Measurements from ENCODE around the gene MAST4.

The MAST4 gene

DNA sequence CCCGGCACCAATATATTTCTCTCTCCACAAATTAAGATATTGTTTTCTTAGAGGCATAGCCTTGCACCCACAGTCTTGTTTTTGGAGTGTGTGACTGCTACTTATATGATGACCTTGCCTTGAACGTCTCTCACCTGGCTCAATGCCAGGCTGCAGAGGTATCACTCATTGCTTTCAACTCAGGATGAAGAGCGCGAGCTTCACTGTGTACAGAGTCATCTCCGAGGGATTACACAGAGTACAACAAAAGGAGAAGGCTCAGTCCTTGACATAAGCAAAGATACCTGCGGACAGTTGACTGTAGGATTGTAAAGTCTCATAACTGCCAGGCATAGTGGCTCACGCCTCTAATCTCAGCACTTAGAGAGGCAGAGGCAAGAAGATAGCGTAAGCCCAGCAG, 546.6 kb downstream of the MAST4 start:
- DNase-seq = peak; percentile 46

DNA sequence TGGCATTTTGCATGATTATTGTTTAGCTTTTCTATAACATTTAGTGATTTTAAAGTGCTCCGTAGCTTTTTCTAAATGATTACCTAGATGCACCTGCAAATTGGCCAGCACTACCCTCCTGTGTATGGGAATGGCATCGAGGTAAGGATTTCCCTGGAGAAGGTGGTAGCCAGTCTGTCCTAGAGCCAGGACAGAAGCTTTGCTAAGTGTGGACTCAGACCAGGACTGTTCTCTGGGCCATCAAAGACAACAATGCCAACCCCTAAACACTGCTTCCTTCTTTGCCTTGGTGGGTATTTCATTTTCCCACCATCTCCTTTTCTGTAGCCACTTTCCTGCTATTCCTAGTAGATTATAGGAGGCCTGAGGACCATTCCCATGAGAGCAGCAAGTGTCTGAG, 547.4 kb downstream of the MAST4 start:
- DNase-seq = no peak

DNA sequence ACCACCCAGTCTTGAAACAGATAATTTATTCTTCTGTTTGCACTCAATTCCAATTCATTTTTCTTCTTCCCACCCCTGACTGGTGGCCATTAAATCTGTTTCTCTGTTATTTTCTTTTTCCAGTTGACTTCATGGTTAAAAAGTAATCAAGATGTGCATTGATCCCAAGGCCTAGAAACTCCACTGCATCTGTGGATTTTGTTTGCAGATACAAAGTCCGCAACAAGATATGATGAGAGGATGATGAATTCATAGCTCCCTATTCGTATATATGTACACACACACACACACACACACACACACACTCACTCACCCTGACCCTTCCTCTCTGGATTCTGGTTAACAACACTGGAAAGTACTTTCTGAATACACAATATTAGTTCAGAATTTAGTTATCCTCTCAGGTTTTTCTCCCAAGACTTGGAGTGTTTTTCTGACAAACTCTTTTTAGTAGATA, 548.0 kb downstream of the MAST4 start:
- no peak for DNase-seq

DNA sequence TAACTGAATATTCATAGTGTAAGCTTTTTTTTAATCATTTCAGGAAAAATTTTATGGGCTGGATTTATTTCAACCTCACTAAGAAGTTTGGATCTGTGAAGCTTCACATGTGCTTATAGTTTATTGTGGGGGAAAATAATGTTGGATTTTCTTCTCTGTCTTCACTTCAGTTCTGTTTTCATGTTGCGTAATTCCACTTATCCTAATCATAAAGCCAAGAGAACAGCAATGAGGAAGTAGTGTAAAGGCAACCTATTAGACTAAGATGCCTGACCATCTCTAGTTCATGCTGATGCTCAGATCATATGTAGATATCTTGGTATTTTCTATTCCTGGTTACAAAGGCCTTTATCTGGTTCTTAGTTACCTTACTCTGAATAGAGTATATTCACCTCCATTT, 550.4 kb downstream of the MAST4 start:
- DNase-seq = no peak

DNA sequence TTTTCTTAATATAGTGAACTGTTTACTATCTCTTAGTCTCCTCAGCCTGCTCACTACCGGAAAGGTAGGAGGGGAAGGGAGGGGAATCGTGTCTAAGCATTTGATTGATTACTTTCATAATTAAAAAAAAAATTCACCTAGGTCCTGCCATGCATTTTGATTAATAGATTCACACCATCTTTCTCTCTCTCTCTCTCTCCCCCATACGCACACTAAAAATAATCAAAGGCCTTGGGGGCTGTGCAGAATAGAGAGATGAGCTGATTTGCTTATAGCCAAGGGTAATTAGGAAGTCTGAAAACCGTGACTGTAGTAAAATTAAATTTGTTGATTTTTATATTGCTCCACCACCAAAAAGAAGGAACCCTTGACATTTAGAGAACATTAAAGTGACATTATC, 550.8 kb downstream of the MAST4 start:
- no peak for DNase-seq

DNA sequence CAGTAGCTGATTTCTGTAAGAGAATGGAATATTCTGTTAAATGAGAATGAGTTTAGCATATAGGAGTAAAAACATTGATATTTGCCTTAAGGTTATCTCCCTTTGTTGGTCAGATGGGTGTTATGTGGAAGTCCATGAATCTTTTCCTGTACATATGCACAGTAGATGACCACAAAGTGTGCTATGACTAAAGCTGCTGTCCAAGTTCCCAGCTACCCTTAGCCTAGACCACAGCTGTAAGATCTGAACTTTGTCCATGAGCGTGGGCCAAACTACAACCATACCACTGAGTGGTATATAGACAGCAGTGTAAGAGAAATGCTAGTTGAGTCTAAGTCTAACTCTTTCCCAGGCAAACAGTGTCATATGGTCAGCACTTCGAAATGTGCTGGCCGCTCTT, 551.6 kb downstream of the MAST4 start:
- DNase-seq = no peak

DNA sequence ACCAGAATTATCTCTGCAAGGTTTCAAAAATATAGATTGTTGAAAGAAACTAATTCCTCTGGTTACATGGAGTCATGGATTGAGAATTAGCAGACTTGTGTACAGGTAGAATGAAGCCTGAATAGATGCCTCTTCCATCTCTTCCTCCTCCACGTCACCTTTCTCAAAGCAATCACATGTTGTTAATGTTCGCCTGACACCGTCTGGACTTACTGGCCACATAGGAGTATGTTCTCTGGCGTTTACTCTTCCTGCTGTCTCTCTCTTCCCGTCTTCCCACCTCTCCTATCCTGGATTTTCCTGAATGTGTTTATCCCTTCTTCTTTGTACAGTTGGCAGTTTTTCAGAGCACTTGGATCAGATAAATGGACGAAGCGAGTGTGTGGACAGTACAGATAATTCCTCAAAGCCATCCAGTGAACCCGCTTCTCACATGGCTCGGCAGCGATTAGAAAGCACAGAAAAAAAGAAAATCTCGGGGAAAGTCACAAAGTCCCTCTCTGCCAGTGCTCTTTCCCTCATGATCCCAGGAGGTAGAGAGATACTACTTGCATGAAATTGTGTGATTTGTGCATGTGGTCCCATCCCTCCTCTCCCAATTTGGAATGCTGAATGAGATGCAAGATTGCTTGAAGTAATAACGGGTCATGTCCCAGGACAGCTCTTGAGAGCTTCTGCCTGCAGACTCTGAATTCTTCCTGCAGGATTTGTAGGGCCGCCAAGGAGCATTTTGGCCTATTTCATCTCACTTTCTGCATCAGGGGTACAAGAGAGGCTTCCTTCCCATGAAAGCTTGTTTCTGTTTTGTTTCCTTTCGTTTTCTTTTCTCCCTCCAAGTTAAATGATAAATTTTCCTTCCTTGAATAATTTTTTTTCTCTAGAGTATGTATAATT, 553.1 kb downstream of the MAST4 start:
- DNase-seq = no peak

DNA sequence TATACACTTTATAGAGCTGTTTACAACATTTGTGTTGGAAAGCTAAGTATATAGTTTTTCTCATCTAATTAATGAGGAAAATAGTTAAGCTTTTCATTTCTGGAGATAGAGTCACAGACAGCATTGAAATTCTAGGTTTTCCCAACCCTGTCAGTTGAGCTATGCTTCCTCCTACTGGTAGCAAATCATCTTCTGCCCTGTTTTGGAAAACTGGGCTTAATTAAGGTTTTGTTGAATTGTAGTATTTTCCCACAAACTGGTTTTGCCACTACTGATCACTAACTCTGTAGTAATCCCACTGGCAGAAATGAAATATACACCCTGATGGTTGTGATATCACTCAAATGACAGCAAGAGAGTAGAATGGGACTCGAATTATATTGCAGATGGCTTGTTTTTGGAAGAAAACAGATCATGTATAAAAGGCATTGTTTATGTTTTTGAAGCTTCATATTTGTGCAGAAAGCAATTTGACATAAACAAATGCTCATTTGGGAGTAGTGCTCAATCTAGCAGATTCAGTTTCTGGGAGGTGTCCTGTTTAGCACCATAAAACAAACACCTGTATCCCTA, 553.8 kb downstream of the MAST4 start:
- peak; percentile 53 for DNase-seq

DNA sequence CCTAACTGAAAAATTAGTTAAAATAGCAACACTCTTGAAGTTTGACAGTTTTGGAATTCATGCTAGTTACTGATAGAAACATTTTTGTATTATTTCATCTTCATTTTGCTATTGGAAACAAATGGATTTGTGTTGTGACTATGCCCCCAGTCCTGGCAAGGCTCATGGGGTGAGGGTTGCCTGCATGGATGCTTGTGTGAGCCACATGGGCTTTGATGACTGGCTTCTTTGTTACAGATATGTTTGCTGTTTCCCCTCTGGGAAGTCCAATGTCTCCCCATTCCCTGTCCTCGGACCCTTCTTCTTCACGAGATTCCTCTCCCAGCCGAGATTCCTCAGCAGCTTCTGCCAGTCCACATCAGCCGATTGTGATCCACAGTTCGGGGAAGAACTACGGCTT, 556.2 kb downstream of the MAST4 start:
- DNase-seq = no peak

DNA sequence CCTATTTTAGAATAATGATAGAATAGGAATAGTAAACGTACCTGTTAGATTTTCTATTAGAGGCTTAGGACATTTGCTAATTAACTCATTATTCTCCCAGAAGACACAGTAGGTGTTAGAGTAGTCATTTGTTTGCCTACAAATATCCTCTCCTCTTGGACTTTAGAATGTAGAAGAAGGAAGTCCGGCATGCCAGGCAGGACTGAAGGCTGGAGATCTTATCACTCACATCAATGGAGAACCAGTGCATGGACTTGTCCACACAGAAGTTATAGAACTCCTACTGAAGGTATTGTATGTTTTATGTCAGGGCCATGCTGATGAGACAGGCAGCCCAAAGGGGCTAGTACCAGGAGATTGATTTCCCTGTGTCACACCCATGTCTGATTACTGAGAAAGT, 557.1 kb downstream of the MAST4 start:
- no peak for DNase-seq

DNA sequence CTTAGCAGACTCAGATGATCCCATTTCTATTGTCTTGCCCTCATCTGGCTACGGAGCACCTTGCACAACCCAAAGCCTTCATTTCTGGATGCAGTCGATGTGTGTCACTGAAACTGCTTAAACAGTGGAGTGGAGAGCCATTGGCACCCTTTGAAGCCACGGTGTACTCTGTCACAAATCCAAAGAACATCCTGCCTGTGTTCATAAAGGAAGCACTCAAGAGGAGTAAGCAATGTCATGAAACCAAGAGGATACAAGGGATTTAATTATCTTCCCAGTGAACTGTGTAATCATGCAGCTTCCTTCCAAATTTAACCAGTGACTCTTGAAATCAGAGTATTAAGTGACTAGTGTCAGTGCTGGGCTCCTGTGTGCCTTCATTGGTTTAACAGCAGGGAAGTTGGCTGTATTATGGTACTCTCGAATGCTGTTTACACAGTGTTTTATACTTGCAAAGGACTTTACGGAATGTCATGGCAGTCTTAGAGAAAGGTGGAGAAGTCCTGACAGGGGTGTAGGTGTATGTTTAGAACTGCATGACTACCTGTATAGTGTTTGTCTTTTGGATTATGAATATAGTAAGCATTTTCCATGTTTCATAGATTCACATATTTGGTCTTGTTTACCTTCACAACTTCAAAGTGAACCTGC, 558.5 kb downstream of the MAST4 start:
- DNase-seq = peak; percentile 86

DNA sequence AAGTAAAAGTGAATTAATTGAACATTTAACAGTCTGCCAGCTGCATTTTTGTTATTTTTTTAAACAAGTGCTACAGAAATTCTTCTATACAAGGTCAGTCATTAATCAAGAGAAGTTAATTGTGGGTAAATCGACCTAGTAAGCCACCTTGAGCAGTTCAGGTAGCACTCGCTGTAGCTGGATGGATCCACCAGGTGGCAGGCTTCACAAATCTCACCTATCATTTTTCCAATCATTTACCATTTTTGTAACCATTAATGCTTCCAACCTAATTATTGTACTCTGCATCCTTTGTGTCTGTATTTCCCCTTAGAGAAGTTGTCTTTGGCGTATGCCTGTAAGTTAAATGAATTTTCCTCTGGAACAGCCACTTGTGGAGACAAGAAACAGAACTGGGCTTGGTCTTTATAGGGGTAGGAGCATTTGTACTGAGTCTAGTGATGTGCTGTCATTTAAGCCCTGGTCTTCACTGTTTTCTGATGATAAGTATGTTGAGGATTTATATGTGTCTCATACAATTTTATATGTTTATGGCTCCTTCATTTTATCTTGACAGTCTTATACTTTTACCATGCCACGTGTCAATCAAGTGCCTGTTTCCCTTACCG, 560.9 kb downstream of the MAST4 start:
- DNase-seq = peak; percentile 66

DNA sequence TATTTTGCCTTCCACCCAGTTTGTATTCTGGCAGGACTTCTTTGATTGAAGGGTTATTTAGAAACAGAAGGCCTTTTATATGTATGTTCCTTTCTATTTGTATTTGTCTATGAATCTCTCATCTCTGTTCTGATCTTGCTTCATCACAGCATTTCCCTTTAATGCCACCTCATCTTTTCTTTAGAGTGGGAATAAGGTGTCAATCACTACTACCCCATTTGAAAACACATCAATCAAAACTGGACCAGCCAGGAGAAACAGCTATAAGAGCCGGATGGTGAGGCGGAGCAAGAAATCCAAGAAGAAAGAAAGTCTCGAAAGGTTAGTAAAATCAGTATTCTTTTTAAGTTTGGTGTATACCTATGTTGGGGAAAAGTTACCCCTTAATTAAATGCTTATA, 564.1 kb downstream of the MAST4 start:
- no peak for DNase-seq

DNA sequence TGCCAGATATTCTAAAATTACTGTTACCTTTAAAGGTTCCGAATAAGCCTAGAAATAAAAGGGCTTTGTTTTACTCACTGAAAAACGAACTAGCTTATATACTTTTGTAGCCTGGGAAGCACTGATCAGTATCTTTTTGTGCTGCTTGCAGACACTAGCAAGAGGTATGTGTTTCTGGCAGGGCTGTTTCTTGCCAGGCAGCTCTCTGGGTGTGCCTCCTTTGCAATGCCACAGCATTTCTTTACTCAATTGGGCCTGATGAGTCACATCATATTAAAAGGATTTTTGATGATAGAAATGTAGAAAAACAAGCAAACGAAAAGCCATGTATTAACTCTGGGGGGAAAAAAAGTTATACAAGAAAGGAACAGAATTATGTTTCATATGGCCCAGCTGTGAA, 564.8 kb downstream of the MAST4 start:
- DNase-seq = no peak

DNA sequence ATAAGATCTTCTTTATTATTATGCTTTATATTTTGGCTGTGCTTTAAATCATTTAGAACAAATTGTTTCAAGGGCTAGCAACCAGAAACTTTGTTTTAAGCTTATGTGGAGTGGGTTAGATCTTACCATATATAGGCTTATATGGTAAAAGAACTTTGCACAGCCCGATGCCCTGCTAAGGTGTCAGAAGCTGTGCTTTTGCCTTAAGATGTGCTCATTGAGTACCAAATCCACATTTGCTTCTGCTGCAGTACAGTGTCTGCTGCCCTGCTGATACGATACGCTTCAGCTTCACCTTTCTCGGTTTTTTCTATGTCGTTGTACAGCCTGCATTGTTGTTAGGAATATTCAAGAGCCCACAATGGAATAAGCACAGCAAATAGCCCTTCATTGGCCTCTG, 565.6 kb downstream of the MAST4 start:
- no peak for DNase-seq

DNA sequence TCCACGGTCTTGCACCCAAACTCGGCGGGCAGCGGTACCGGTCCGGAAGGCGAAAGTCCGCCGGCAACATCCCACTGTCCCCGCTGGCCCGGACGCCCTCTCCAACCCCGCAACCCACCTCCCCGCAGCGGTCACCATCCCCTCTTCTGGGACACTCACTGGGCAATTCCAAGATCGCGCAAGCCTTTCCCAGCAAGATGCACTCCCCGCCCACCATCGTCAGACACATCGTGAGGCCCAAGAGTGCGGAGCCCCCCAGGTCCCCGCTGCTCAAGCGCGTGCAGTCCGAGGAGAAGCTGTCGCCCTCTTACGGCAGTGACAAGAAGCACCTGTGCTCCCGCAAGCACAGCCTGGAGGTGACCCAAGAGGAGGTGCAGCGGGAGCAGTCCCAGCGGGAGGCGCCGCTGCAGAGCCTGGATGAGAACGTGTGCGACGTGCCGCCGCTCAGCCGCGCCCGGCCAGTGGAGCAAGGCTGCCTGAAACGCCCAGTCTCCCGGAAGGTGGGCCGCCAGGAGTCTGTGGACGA, 567.1 kb downstream of the MAST4 start:
- no peak for DNase-seq

DNA sequence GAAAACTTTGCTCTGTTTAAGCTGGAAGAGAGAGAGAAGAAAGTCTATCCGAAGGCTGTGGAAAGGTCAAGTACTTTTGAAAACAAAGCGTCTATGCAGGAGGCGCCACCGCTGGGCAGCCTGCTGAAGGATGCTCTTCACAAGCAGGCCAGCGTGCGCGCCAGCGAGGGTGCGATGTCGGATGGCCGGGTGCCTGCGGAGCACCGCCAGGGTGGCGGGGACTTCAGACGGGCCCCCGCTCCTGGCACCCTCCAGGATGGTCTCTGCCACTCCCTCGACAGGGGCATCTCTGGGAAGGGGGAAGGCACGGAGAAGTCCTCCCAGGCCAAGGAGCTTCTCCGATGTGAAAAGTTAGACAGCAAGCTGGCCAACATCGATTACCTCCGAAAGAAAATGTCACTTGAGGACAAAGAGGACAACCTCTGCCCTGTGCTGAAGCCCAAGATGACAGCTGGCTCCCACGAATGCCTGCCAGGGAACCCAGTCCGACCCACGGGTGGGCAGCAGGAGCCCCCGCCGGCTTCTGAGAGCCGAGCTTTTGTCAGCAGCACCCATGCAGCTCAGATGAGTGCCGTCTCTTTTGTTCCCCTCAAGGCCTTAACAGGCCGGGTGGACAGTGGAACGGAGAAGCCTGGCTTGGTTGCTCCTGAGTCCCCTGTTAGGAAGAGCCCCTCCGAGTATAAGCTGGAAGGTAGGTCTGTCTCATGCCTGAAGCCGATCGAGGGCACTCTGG, 567.8 kb downstream of the MAST4 start:
- DNase-seq = no peak

DNA sequence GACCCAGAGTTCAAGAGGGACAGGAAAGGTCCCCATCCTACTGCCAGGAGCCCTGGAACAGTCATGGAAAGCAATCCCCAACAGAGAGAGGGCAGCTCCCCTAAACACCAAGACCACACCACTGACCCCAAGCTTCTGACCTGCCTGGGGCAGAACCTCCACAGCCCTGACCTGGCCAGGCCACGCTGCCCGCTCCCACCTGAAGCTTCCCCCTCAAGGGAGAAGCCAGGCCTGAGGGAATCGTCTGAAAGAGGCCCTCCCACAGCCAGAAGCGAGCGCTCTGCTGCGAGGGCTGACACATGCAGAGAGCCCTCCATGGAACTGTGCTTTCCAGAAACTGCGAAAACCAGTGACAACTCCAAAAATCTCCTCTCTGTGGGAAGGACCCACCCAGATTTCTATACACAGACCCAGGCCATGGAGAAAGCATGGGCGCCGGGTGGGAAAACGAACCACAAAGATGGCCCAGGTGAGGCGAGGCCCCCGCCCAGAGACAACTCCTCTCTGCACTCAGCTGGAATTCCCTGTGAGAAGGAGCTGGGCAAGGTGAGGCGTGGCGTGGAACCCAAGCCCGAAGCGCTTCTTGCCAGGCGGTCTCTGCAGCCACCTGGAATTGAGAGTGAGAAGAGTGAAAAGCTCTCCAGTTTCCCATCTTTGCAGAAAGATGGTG, 568.8 kb downstream of the MAST4 start:
- no peak for DNase-seq

DNA sequence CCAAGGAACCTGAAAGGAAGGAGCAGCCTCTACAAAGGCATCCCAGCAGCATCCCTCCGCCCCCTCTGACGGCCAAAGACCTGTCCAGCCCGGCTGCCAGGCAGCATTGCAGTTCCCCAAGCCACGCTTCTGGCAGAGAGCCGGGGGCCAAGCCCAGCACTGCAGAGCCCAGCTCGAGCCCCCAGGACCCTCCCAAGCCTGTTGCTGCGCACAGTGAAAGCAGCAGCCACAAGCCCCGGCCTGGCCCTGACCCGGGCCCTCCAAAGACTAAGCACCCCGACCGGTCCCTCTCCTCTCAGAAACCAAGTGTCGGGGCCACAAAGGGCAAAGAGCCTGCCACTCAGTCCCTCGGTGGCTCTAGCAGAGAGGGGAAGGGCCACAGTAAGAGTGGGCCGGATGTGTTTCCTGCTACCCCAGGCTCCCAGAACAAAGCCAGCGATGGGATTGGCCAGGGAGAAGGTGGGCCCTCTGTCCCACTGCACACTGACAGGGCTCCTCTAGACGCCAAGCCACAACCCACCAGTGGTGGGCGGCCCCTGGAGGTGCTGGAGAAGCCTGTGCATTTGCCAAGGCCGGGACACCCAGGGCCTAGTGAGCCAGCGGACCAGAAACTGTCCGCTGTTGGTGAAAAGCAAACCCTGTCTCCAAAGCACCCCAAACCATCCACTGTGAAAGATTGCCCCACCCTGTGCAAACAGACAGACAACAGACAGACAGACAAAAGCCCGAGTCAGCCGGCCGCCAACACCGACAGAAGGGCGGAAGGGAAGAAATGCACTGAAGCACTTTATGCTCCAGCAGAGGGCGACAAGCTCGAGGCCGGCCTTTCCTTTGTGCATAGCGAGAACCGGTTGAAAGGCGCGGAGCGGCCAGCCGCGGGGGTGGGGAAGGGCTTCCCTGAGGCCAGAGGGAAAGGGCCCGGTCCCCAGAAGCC, 569.6 kb downstream of the MAST4 start:
- DNase-seq = peak; percentile 24

DNA sequence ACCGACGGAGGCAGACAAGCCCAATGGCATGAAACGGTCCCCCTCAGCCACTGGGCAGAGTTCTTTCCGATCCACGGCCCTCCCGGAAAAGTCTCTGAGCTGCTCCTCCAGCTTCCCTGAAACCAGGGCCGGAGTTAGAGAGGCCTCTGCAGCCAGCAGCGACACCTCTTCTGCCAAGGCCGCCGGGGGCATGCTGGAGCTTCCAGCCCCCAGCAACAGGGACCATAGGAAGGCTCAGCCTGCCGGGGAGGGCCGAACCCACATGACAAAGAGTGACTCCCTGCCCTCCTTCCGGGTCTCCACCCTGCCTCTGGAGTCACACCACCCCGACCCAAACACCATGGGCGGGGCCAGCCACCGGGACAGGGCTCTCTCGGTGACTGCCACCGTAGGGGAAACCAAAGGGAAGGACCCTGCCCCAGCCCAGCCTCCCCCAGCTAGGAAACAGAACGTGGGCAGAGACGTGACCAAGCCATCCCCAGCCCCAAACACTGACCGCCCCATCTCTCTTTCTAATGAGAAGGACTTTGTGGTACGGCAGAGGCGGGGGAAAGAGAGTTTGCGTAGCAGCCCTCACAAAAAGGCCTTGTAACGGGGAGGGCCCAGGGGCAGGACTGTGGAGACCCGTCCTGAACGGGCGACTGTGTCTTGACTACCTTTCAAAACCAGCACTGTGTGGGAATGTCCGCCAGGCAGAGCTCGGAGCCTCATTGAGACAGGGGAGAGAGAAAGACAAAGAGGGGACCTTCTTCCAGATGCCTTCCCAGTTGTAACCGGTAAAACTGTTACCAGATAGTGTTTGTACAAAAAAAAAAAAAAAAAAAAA, 570.5 kb downstream of the MAST4 start:
- no peak for DNase-seq
